Subcutaneous adipose tissue (tissue), 4 donors: ENCODE data around the gene GJC1. TPM values are rescaled to one million over a fixed set of nuclear protein-coding genes. Genes with fewer than 3 reads are reported as not detected.

ENCODE experiments used
- CTCF ChIP-seq: fragments of 450-650 bp; IDR thresholded peaks from one replicate; pipeline ENCODE4 v1.5.1; 2016; ENCODE audit warnings: low read depth, mild to moderate bottlenecking, control low read depth, antibody characterized with exemption, moderate library complexity
- total RNA-seq, 4 donors: library from RNA; depleted of rRNA; stranded (reverse); fragments of >200 nt; gene quantifications; one replicate each; pipeline ENCODE4 v1.1.0, GENCODE V29; 2016

The GJC1 gene
- total RNA-seq, 4 donors from 2014 or later = 5.9 to 19.8 (median 8.8) TPM

- TF ChIP-seq CTCF = no peak
Observed at GRCh38 chr17:44779211-44780025, 50.7 kb downstream of the GJC1 start.

- no peak for TF ChIP-seq CTCF
Observed at GRCh38 chr17:44778656-44779210, 51.4 kb downstream of the GJC1 start.

GRCh38 chr17:44777394-44778348 lies 52.4 kb downstream of the GJC1 start:
- no peak for TF ChIP-seq CTCF

GRCh38 chr17:44776628-44777393 lies 53.3 kb downstream of the GJC1 start:
- TF ChIP-seq CTCF = no peak

GRCh38 chr17:44775838-44776621 lies 54.1 kb downstream of the GJC1 start:
- no peak for TF ChIP-seq CTCF

- no peak for TF ChIP-seq CTCF
Observed at GRCh38 chr17:44775136-44775837, 54.8 kb downstream of the GJC1 start.
